Spleen (tissue), 7 donors: ENCODE results near the gene RBBP4.

Experiments used
- CTCF ChIP-seq, 11 experiments: fragments of 200-600 bp in 7 of 11; fragments of 450-650 bp in 4 of 11; sonication (generic) in 4 of 11; IDR thresholded peaks in 8 of 11; conservative IDR thresholded peaks in 3 of 11; 1 replicate in 7 of 11; 2 replicates in 4 of 11; pipeline versions ENCODE4 v1.4.0 to v1.8.0; 2016 to 2021; ENCODE audit warnings: antibody characterized with exemption in 11 of 11, inconsistent platforms in 4 of 11, mild to moderate bottlenecking in 1 of 11
- POLR2A ChIP-seq, 3 donors: fragments of 450-650 bp; IDR thresholded peaks; one replicate each; pipeline ENCODE4 v1.5.1; 2017; ENCODE audit warnings: antibody characterized with exemption in 3 of 3, mild to moderate bottlenecking in 1 of 3
- POLR2AphosphoS5 ChIP-seq, 3 donors: sonication (generic); formaldehyde crosslinking; IDR thresholded peaks; one replicate each; pipeline ENCODE4 v1.5.1; 2017; ENCODE audit warnings: antibody characterized with exemption in 3 of 3
- donor health status: DM: no; HTN: no; CAD: no; lungs with moderate emphysema.
- donor health status: DM: no; HTN: no; CAD: no.
- donor health status: DM: no; HTN: no; CAD: no.

- no peak for TF ChIP-seq POLR2A (IDR thresholded peaks at IDR 0.05)
- TF ChIP-seq CTCF (IDR thresholded peaks at IDR 0.05 in 8 of 11, conservative IDR thresholded peaks at IDR 0.05 in 3 of 11) = no peak
- no peak for TF ChIP-seq POLR2AphosphoS5 (IDR thresholded peaks at IDR 0.05)
These were observed 66.5 kb downstream of the RBBP4 start for GRCh38 chr1:32717503-32717902.
